Stomach (tissue), 4 donors: ENCODE results near the gene FBXO2.

Experiments
- CTCF ChIP-seq, 7 experiments: fragments of 450-650 bp in 4 of 7; fragments of 200-600 bp in 3 of 7; sonication (generic) in 3 of 7; IDR thresholded peaks; one replicate each; pipeline ENCODE4 v1.5.1; 2016 to 2019; ENCODE audit warnings: antibody characterized with exemption in 7 of 7, control low read depth in 2 of 7, mild to moderate bottlenecking in 1 of 7
- EP300 ChIP-seq: sonication (generic); formaldehyde crosslinking; IDR thresholded peaks from one replicate; pipeline ENCODE4 v1.6.1; 2017; ENCODE audit warnings: antibody characterized with exemption
- POLR2A ChIP-seq, 4 donors: fragments of 450-650 bp; IDR thresholded peaks; one replicate each; pipeline ENCODE4 v1.6.1; 2016; ENCODE audit warnings: antibody characterized with exemption in 4 of 4, control low read depth in 2 of 4, mild to moderate bottlenecking in 1 of 4, moderate library complexity in 1 of 4
- POLR2AphosphoS5 ChIP-seq, 3 donors: sonication (generic); formaldehyde crosslinking; IDR thresholded peaks; one replicate each; pipeline ENCODE4 v1.6.1; 2016; ENCODE audit warnings: antibody characterized with exemption in 3 of 3

DNA sequence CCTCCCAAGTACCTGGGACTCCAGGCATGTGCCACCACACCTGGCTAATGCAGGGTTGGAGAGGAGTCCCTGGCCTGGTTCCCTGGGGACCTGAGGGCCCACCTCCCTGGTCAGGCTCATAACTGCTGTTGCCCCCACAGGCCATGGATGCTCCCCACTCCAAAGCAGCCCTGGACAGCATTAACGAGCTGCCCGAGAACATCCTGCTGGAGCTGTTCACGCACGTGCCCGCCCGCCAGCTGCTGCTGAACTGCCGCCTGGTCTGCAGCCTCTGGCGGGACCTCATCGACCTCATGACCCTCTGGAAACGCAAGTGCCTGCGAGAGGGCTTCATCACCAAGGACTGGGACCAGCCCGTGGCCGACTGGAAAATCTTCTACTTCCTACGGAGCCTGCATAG, 14.3 kb upstream of the FBXO2 start:
- TF ChIP-seq CTCF (IDR thresholded peaks at IDR 0.05): no peak
- TF ChIP-seq EP300: no peak
- TF ChIP-seq POLR2A (IDR thresholded peaks at IDR 0.05): no peak
- TF ChIP-seq POLR2AphosphoS5 (IDR thresholded peaks at IDR 0.05): no peak
